PC-3 (cell line): ENCODE data around the gene VSIR. TPM values are rescaled to one million over a fixed set of nuclear protein-coding genes. Genes with fewer than 3 reads are reported as not detected.

Experiments
- ATAC-seq: fragments of 200-7000 bp; cut with Tn5 transposase; 2 replicates; pipeline ENCODE4 v1.9.1; 2020; ENCODE audit warnings: mild to moderate bottlenecking, moderate library complexity
- BruUV-seq: library from RNA; stranded (reverse); fragments of 400-500 nt; replicated peaks from 2 replicates; lab custom pipeline; 2021; lab: Mats Ljungman, UMichigan
- CTCF ChIA-PET: fragments of 300-600 bp; sonication (Branson Sonifier 250); formaldehyde crosslinking; loops from one replicate; lab custom pipeline; 2022; ENCODE audit warnings: antibody characterized with exemption; lab: Charles Lee
- POLR2A ChIA-PET: fragments of 300-600 bp; sonication (Branson Sonifier 250); formaldehyde crosslinking; loops from one replicate; lab custom pipeline; 2022; ENCODE audit warnings: antibody characterized with exemption; ENCODE audit not compliant: unreplicated experiment; lab: Charles Lee
- DNase-seq: peaks from one replicate; pipeline ENCODE4 v3.0.0-alpha.2; 2015
- H2AFZ ChIP-seq: fragments of 300-600 bp; sonication (generic); 2 replicates; pipeline ENCODE4 v1.6.0; 2016; ENCODE audit warnings: antibody characterized with exemption, low read length
- H3F3A ChIP-seq: fragments of 300-600 bp; sonication (generic); one replicate; pipeline ENCODE4 v1.6.0; 2017; ENCODE audit warnings: antibody characterized with exemption, low read length, control low read depth, mild to moderate bottlenecking; ENCODE audit not compliant: unreplicated experiment
- H3K27ac ChIP-seq: fragments of 300-600 bp; sonication (generic); 2 replicates; pipeline ENCODE4 v1.5.1; 2016; ENCODE audit warnings: mild to moderate bottlenecking, low read length
- H3K27me3 ChIP-seq: fragments of 300-600 bp; sonication (generic); 2 replicates; pipeline ENCODE4 v1.6.1; 2016; ENCODE audit warnings: low read length, mixed read lengths
- H3K36me3 ChIP-seq: fragments of 300-600 bp; sonication (generic); 2 replicates; pipeline ENCODE4 v1.6.1; 2016; ENCODE audit warnings: low read depth, mixed run types, low read length, mixed read lengths
- H3K4me1 ChIP-seq: fragments of 300-600 bp; sonication (generic); 2 replicates; pipeline ENCODE4 v1.5.1; 2016; ENCODE audit warnings: low read length; ENCODE audit not compliant: insufficient read depth
- H3K4me2 ChIP-seq: fragments of 300-600 bp; sonication (generic); 2 replicates; pipeline ENCODE4 v1.6.0; 2016; ENCODE audit warnings: low read length
- H3K4me3 ChIP-seq: fragments of 300-600 bp; sonication (generic); 2 replicates; pipeline ENCODE4 v1.5.1; 2016; ENCODE audit warnings: mild to moderate bottlenecking, low read length, mixed read lengths
- H3K79me2 ChIP-seq: fragments of 300-600 bp; sonication (generic); 2 replicates; pipeline ENCODE4 v1.6.1; 2017; ENCODE audit warnings: low read length, mixed read lengths
- H3K9ac ChIP-seq: fragments of 300-600 bp; sonication (generic); 2 replicates; pipeline ENCODE4 v1.6.0; 2016; ENCODE audit warnings: mild to moderate bottlenecking, low read length
- H3K9me2 ChIP-seq: fragments of 300-600 bp; sonication (generic); replicated peaks from 2 replicates; pipeline ENCODE4 v1.6.1; 2016; ENCODE audit warnings: mixed run types, low read length, mixed read lengths
- H3K9me3 ChIP-seq: fragments of 300-600 bp; sonication (generic); 2 replicates; pipeline ENCODE4 v1.6.1; 2016; ENCODE audit warnings: low read length, mixed read lengths
- H4K20me1 ChIP-seq: fragments of 300-600 bp; sonication (generic); 2 replicates; pipeline ENCODE4 v1.6.1; 2016; ENCODE audit warnings: low read length, mixed read lengths
- EZH2 ChIP-seq: fragments of 300-600 bp; sonication (generic); IDR thresholded peaks from one replicate; pipeline ENCODE4 v1.6.1; 2017; ENCODE audit warnings: antibody characterized with exemption, mild to moderate bottlenecking, low read length; ENCODE audit not compliant: unreplicated experiment
- EZH2phosphoT487 ChIP-seq: fragments of 300-600 bp; sonication (generic); IDR thresholded peaks from 2 replicates; pipeline ENCODE4 v1.6.1; 2018; ENCODE audit warnings: mild to moderate bottlenecking, antibody characterized with exemption, low read length, borderline replicate concordance
- intact Hi-C: fragments of 100-400 bp; cut with micrococcal nuclease; formaldehyde crosslinking; loops from 2 replicates; pipeline ENCODE4 v1.9.0; 2023
- total RNA-seq: library from RNA; depleted of rRNA; stranded (reverse); fragments of >200 nt; gene quantifications from 2 replicates; pipeline ENCODE4 v1.2.3, GENCODE V29; 2014
- TF ChIP-seq, protein P1 (sequence below): fragments of 300-600 bp; sonication (generic); conservative IDR thresholded peaks from 2 replicates; pipeline ENCODE4 v1.5.1; 2017; ENCODE audit warnings: antibody characterized with exemption, low read depth, mild to moderate bottlenecking, low read length

The VSIR gene
- total RNA-seq, 1 experiment from 2014 or later, result 14.1 TPM

DNA sequence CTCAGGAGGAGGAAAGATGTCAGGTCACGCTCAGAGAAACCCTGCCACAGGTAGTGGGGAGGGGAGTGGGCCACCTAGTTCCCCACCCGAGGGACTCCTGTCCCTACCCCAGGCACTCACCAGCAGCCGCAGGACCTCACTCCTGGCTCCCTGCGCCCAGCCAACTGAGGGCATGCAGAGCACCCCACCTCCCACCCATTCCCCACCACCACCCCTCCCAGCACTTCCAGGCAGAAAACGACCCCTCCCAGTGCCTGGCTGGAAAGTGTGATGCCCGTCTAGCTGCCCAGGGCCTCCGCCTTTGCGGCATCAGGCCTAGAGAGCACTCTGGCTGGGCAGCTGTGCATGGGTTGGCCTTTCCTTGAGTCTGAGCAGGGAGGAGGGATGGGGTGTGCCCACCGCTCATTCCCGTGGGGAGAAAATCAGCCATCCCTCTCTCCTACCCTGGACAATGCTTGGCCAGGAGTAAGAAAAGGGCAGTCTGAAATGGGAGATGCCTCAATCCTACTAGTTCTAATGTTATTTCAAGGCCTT lies 55.1 kb downstream of the VSIR start:
- ATAC-seq (no peak), DNase-seq (no peak)
- intact Hi-C loops, result no loop called here
- no peaks in the 10 kb centered on the region for H3K9me3 ChIP-seq
- ChIA-PET POLR2A (no interaction called here), CTCF (no interaction called here)
- no peaks in the 10 kb centered on the region for H3K4me1 ChIP-seq
- no peaks in the 10 kb centered on the region for H3K79me2 ChIP-seq
- no peaks in the 10 kb centered on the region for H3K9me2 ChIP-seq
- H3F3A ChIP-seq, result no peaks in the 10 kb centered on the region
- H3K36me3 ChIP-seq, result no peaks in the 10 kb centered on the region
- no peak overlapping the region for H2AFZ ChIP-seq
- H3K27me3 ChIP-seq, result no peaks in the 10 kb centered on the region
- no peak overlapping the region for H3K4me2 ChIP-seq
- no TSS peak for BruUV-seq
- no peak overlapping the region for H3K4me3 ChIP-seq
- no peaks in the 10 kb centered on the region for H4K20me1 ChIP-seq
- H3K9ac ChIP-seq, result no peak overlapping the region
- H3K27ac ChIP-seq, result no peak overlapping the region
- TF ChIP-seq, protein P1, sequence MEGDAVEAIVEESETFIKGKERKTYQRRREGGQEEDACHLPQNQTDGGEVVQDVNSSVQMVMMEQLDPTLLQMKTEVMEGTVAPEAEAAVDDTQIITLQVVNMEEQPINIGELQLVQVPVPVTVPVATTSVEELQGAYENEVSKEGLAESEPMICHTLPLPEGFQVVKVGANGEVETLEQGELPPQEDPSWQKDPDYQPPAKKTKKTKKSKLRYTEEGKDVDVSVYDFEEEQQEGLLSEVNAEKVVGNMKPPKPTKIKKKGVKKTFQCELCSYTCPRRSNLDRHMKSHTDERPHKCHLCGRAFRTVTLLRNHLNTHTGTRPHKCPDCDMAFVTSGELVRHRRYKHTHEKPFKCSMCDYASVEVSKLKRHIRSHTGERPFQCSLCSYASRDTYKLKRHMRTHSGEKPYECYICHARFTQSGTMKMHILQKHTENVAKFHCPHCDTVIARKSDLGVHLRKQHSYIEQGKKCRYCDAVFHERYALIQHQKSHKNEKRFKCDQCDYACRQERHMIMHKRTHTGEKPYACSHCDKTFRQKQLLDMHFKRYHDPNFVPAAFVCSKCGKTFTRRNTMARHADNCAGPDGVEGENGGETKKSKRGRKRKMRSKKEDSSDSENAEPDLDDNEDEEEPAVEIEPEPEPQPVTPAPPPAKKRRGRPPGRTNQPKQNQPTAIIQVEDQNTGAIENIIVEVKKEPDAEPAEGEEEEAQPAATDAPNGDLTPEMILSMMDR, result no peak
- no peak for TF ChIP-seq EZH2
- no peak for TF ChIP-seq EZH2phosphoT487

DNA sequence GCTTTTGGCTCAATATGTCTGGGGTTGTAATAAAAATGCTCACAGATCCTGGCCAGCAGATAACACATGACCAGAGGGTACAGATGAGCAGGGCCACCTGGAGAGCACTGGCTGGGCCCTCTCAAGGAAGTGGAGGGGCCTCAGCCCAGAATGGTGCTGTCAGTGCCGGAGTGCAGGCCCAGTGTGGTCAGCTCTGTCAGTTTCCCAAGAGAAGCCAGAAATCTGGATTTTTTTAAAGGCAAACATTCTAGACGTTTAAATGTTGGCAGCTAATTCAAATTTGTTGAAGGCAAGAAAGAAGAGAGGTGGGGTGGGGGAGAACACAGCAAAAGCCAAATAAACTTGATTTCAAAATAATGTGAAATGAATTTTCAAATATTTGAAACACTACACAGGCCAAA lies 55.8 kb downstream of the VSIR start:
- no peaks in the 10 kb centered on the region for H3K4me1 ChIP-seq
- intact Hi-C loops, result no loop called here
- no peaks in the 10 kb centered on the region for H3K36me3 ChIP-seq
- BruUV-seq, result no TSS peak
- H3K27ac ChIP-seq, result no peak overlapping the region
- no peaks in the 10 kb centered on the region for H3K79me2 ChIP-seq
- POLR2A ChIA-PET, result no interaction called here
- H4K20me1 ChIP-seq, result no peaks in the 10 kb centered on the region
- H3K9me2 ChIP-seq, result no peaks in the 10 kb centered on the region
- H3K9me3 ChIP-seq, result no peaks in the 10 kb centered on the region
- no peak for DNase-seq
- H3K9ac ChIP-seq, result no peak overlapping the region
- H3F3A ChIP-seq, result no peaks in the 10 kb centered on the region
- CTCF ChIA-PET, result interaction anchor here (0.7 kb wide), 1 partner anchor 220 kb away, joined by 5 read pairs; no protein-coding TSS in a partner anchor
- H3K4me2 ChIP-seq, result no peak overlapping the region
- no peak for ATAC-seq
- H3K4me3 ChIP-seq, result no peak overlapping the region
- no peak overlapping the region for H2AFZ ChIP-seq
- no peaks in the 10 kb centered on the region for H3K27me3 ChIP-seq
- TF ChIP-seq EZH2 (no peak), EZH2phosphoT487 (no peak)
- TF ChIP-seq, protein P1, result no peak

GRCh38 chr10:71717056-71717455 lies 56.3 kb downstream of the VSIR start:
- Histone ChIP-seq H4K20me1 (no peaks in the 10 kb centered on the region), H3K36me3 (no peaks in the 10 kb centered on the region), H3K4me2 (no peak overlapping the region), H3F3A (no peaks in the 10 kb centered on the region), H3K9me2 (no peaks in the 10 kb centered on the region), H3K79me2 (no peaks in the 10 kb centered on the region), H3K27ac (no peak overlapping the region), H3K9me3 (no peaks in the 10 kb centered on the region), H3K27me3 (no peaks in the 10 kb centered on the region), H3K9ac (no peak overlapping the region), H3K4me3 (no peak overlapping the region), H3K4me1 (no peaks in the 10 kb centered on the region), H2AFZ (no peak overlapping the region)
- intact Hi-C loops, result no loop called here
- DNase-seq, result no peak
- ChIA-PET CTCF (interaction anchor here (0.7 kb wide), 1 partner anchor 220 kb away, joined by 5 read pairs; no protein-coding TSS in a partner anchor), POLR2A (no interaction called here)
- no peak for TF ChIP-seq EZH2
- TF ChIP-seq, protein P1, result no peak
- no peak for TF ChIP-seq EZH2phosphoT487
- no peak for ATAC-seq
- BruUV-seq, result no TSS peak
